Progenitor cell of endocrine pancreas (in vitro differentiated cells): ENCODE data around the gene TET1. TPM values are rescaled to one million over a fixed set of nuclear protein-coding genes. Genes with fewer than 3 reads are reported as not detected.
"Not testable (repeated sequence)": the region's sequence is repeated elsewhere in the genome, so short reads cannot be mapped to it uniquely, and the experiment has no call there.

Experiments
- DNase-seq: peaks from one replicate; pipeline ENCODE4 v3.0.0; 2021; ENCODE audit warnings: low spot score; ENCODE audit not compliant: unreplicated experiment
- H3K27ac Mint-ChIP-seq: 2 replicates; pipeline ENCODE4 v1.8.0; 2021; ENCODE audit warnings: mild to moderate bottlenecking, moderate library complexity, mixed read lengths
- H3K27me3 Mint-ChIP-seq: 2 replicates; pipeline ENCODE4 v1.8.0; 2021; ENCODE audit warnings: mixed read lengths
- H3K36me3 Mint-ChIP-seq: 2 replicates; pipeline ENCODE4 v1.8.0; 2022; ENCODE audit warnings: mixed read lengths; ENCODE audit not compliant: insufficient read depth
- H3K4me1 Mint-ChIP-seq: 2 replicates; pipeline ENCODE4 v1.8.0; 2021; ENCODE audit warnings: low read depth, mixed read lengths
- H3K4me3 Mint-ChIP-seq: 2 replicates; pipeline ENCODE4 v1.8.0; 2021; ENCODE audit warnings: low read depth, mild to moderate bottlenecking, moderate library complexity, mixed read lengths
- H3K9me3 Mint-ChIP-seq: 2 replicates; pipeline ENCODE4 v1.8.0; 2021; ENCODE audit warnings: low read depth, mixed read lengths
- long read RNA-seq: library from polyadenylated mRNA; unstranded; transcript quantifications from one replicate; pipeline ENCODE4 v2.0.0, GENCODE V29; 2020
- total RNA-seq: library from RNA; stranded (reverse); gene quantifications from 2 replicates; pipeline ENCODE4 v1.2.1, GENCODE V29; 2021
- TF ChIP-seq, protein P1 (sequence below): fragments of 200-600 bp; sonication (generic); IDR thresholded peaks from one replicate; pipeline ENCODE4 v1.5.0; 2021; ENCODE audit warnings: antibody characterized with exemption, mild to moderate bottlenecking; ENCODE audit not compliant: unreplicated experiment

The TET1 gene
- total RNA-seq, result 36.2 and 37.3 TPM in 2 replicates
- long read RNA-seq, partial matches to known transcripts, result 31 of 70 reads
- long read RNA-seq, other reads (novel, unspliced or antisense), result 39 of 70 reads

DNA sequence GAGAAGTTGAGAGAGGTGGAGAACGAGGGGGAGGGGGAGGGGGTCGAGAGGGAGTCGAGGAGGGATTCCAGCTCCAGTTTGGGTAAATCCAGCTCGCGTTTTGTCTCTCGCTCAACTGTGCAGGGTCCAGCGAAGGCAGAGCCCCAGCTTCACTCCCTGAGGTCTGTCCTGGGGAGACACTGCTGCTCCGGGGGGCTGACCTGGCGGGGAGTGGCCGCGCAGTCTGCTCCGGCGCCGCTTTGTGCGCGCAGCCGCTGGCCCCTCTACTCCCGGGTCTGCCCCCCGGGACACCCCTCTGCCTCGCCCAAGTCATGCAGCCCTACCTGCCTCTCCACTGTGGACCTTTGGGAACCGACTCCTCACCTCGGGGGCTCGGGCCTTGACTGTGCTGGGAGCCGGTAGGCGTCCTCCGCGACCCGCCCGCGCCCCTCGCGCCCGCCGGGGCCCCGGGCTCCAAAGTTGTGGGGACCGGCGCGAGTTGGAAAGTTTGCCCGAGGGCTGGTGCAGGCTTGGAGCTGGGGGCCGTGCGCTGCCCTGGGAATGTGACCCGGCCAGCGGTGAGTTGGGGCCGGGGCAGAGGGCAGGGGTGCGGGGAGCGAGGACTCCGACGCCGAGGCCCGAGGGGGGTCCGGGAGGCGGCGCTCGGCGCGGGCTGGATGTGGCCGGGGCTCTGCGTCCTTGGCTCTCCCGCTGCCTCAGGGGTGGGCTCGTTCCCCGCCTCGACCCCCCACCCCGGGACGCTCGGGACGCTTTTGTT, at the start of gene TET1:
Gene TET1, plus strand, starts transcription at position 152 of the 757 bp plus-strand sequence. CDS start 12,002 bp downstream, outside the sequence.
- Mint-ChIP-seq H3K36me3 (no peaks in the 10 kb centered on the region), H3K4me1 (peaks cover 20% of the 10 kb centered on the region), H3K9me3 (no peaks in the 10 kb centered on the region), H3K27ac (peak within 1 kb of the TSS; percentile 94), H3K4me3 (peak within 1 kb of the TSS; percentile 84), H3K27me3 (no peaks in the 10 kb centered on the region)
- TF ChIP-seq, protein P1, sequence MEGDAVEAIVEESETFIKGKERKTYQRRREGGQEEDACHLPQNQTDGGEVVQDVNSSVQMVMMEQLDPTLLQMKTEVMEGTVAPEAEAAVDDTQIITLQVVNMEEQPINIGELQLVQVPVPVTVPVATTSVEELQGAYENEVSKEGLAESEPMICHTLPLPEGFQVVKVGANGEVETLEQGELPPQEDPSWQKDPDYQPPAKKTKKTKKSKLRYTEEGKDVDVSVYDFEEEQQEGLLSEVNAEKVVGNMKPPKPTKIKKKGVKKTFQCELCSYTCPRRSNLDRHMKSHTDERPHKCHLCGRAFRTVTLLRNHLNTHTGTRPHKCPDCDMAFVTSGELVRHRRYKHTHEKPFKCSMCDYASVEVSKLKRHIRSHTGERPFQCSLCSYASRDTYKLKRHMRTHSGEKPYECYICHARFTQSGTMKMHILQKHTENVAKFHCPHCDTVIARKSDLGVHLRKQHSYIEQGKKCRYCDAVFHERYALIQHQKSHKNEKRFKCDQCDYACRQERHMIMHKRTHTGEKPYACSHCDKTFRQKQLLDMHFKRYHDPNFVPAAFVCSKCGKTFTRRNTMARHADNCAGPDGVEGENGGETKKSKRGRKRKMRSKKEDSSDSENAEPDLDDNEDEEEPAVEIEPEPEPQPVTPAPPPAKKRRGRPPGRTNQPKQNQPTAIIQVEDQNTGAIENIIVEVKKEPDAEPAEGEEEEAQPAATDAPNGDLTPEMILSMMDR, result no peak
- peak; percentile 57 for DNase-seq

DNA sequence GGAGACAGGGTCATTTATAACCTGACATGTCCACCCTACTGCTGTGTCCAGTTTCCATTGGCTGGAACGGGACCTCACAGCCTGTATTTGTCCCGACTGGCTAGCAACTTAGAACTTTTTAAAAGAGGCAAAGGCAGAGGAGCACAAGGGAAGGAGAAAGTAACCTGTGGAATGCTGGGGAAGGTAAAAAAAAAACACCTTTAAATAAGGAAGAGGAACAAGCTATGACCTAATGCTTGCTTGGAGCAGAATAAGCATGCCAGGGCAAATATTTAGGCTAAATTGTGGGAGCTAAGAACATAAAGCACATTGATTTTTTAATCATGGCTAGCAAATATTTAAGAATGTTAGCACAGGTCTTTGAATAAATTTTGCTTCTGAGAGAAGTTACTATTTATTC, 43.9 kb upstream of the TET1 start:
- peaks cover 16% of the 10 kb centered on the region for H3K4me1 Mint-ChIP-seq
- H3K27me3 Mint-ChIP-seq, H3K9me3 Mint-ChIP-seq, H3K36me3 Mint-ChIP-seq, DNase-seq: not testable (repeated sequence)
- H3K4me3 Mint-ChIP-seq, result peak overlapping the region; percentile 34
- H3K27ac Mint-ChIP-seq, result peak overlapping the region; percentile 95

DNA sequence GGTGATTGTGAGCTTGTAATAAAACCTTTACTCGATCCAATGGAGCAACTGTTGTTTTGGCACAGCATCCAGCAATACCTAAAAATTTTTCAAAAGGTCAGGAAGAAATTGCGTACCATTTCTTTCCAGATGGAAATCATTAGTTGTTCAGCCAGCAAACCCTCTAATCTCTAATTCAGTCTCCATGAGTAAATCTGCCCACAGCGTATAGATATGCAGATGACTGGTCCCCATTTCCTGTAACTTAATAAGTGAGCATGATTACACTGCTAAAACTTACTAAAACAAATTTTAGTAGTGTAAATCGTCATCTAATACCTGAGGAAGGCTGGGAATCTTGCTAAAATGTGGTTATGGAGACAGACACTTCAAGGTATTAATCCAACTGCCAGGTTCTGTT, 43.4 kb upstream of the TET1 start:
- peak overlapping the region; percentile 86 for H3K27ac Mint-ChIP-seq

DNA sequence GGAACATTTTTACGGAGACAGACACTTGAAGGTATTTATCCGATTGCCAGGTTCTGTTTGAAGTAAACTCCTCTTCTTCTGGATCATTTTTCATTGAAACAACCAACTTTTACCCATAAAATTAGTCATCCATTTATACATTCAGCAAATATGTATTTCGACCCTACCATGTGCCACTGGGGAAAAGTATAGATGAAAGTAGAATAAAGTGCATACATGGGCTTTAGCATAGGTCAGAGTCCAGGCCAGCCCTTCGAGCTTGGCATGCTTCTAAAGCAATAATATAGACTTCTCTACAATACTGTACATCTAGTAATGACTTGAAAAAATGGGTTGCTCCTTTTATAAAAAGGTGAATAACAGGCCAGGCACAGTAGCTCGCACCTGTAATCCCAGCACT, 42.9 kb upstream of the TET1 start:
- H3K27ac Mint-ChIP-seq, result peak overlapping the region; percentile 86
- no peak overlapping the region for H3K4me3 Mint-ChIP-seq
- H3K36me3 Mint-ChIP-seq, result peaks cover 7% of the 10 kb centered on the region
- no peak for DNase-seq
- no peaks in the 10 kb centered on the region for H3K27me3 Mint-ChIP-seq
- TF ChIP-seq, protein P1, result no peak
- H3K9me3 Mint-ChIP-seq, result no peaks in the 10 kb centered on the region
- peaks cover 16% of the 10 kb centered on the region for H3K4me1 Mint-ChIP-seq

More for the DNA sequence above, 43.4 kb upstream of the TET1 start:
- Mint-ChIP-seq H3K4me1 (peaks cover 16% of the 10 kb centered on the region), H3K9me3 (no peaks in the 10 kb centered on the region), H3K27me3 (no peaks in the 10 kb centered on the region), H3K36me3 (peaks cover 7% of the 10 kb centered on the region), H3K4me3 (no peak overlapping the region)
- TF ChIP-seq, protein P1, result no peak
- no peak for DNase-seq

DNA sequence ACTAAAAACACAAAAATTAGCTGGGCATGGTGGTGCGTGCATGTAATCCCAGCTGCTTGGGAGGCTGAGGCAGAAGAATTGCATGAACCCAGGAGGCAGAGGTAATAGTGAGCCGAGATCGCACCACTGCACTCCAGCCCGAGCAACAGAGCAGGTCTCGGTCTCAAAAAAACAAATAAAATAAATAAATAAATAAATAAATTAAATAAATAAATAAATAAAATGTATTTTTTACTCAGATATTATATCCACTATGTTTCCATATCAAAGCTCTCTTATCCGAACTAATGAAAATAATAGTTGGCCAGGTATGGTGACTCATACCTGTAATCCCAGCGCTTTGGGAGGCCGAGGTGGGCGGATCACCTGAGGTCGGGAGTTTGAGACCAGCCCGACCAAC, 41.5 kb upstream of the TET1 start:
- not testable (repeated sequence) for H3K36me3 Mint-ChIP-seq, H3K9me3 Mint-ChIP-seq, H3K4me3 Mint-ChIP-seq, H3K27me3 Mint-ChIP-seq, DNase-seq, H3K27ac Mint-ChIP-seq
- peaks cover 16% of the 10 kb centered on the region for H3K4me1 Mint-ChIP-seq

DNA sequence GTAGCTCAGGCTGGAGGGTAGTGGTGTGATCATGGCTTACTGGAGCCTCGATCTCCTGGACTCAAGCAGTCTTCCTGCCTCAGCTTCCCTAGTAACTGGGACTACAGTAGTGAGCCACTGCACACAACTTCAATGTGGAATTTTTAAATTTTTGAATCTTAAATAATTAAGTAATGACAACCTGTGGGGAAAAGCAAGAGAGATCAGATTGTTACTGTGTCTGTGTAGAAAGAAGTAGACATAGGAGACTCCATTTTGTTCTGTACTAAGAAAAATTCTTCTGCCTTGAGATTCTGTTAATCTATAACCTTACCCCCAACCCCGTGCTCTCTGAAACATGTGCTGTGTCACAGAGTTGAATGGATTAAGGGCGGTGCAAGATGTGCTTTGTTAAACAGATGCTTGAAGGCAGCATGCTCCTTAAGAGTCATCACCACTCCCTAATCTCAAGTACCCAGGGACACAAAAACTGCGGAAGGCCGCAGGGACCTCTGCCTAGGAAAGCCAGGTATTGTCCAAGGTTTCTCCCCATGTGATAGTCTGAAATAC, 34.6 kb upstream of the TET1 start:
- not testable (repeated sequence) for H3K4me1 Mint-ChIP-seq, DNase-seq, H3K27me3 Mint-ChIP-seq, H3K36me3 Mint-ChIP-seq, H3K9me3 Mint-ChIP-seq
- Mint-ChIP-seq H3K27ac (peak overlapping the region; percentile 99), H3K4me3 (peak overlapping the region; percentile 89)
